OCI-LY7 (cell line): ENCODE results near the gene MAP3K20.

Experiments used
- EZH2phosphoT487 ChIP-seq: fragments of 200-600 bp; sonication (generic); IDR thresholded peaks from 2 replicates; pipeline ENCODE4 v1.6.1; 2018; ENCODE audit warnings: low read depth, borderline replicate concordance, mild to moderate bottlenecking, mixed run types, antibody characterized with exemption, low read length, moderate library complexity, mixed read lengths
- TF ChIP-seq, protein P1 (sequence below): fragments of 200-600 bp; sonication (generic); conservative IDR thresholded peaks from 2 replicates; pipeline ENCODE4 v1.5.1; 2014; ENCODE audit warnings: mild to moderate bottlenecking, antibody characterized with exemption, low read length, moderate library complexity, mixed read lengths

DNA sequence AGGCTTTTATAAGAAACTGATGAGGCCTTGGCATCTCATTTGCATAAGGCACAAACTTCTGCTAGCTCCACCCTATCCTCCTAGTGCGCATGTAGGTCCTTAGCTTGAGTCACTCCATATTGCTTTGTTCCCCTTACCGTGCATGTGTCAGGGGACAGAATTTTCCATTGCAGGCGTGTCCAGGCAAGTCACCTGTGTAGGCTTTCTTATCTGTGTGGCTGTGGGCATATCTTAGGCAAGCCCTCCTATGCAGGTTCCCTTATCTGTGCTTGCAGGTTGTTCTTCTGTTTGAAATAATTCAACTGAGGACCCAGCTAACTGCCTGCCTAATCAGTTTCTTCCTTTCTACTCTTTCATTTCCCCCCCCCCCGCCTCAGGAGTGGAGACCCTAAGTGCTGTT, 215.8 kb downstream of the MAP3K20 start:
- TF ChIP-seq, protein P1, sequence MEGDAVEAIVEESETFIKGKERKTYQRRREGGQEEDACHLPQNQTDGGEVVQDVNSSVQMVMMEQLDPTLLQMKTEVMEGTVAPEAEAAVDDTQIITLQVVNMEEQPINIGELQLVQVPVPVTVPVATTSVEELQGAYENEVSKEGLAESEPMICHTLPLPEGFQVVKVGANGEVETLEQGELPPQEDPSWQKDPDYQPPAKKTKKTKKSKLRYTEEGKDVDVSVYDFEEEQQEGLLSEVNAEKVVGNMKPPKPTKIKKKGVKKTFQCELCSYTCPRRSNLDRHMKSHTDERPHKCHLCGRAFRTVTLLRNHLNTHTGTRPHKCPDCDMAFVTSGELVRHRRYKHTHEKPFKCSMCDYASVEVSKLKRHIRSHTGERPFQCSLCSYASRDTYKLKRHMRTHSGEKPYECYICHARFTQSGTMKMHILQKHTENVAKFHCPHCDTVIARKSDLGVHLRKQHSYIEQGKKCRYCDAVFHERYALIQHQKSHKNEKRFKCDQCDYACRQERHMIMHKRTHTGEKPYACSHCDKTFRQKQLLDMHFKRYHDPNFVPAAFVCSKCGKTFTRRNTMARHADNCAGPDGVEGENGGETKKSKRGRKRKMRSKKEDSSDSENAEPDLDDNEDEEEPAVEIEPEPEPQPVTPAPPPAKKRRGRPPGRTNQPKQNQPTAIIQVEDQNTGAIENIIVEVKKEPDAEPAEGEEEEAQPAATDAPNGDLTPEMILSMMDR, result no peak
- TF ChIP-seq EZH2phosphoT487, result no peak
